WTC11 (cell line): ENCODE measurements around the gene INKA1. TPM values are rescaled to one million over a fixed set of nuclear protein-coding genes. Genes with fewer than 3 reads are reported as not detected.
"Not testable (repeated sequence)": the region's sequence is repeated elsewhere in the genome, so short reads cannot be mapped to it uniquely, and the experiment has no call there.

ENCODE experiments used
- ATAC-seq: fragments of 200-7000 bp; cut with Tn5 transposase; 2 replicates; pipeline ENCODE4 v1.10.0; 2021; ENCODE audit warnings: mild to moderate bottlenecking, moderate library complexity
- CTCF ChIA-PET: fragments of 300-600 bp; sonication (Branson Sonifier 250); formaldehyde crosslinking; loops from one replicate; lab custom pipeline; 2021; ENCODE audit warnings: antibody characterized with exemption; lab: Charles Lee
- POLR2A ChIA-PET: fragments of 350-600 bp; sonication (Branson Sonifier 250); formaldehyde crosslinking; loops from one replicate; lab custom pipeline; 2021; ENCODE audit warnings: antibody characterized with exemption; lab: Charles Lee
- DNase-seq: peaks from one replicate; pipeline ENCODE4 v3.0.0; 2021; ENCODE audit warnings: low spot score
- H3K27ac Mint-ChIP-seq: 2 replicates; pipeline ENCODE4 v1.8.0; 2021; ENCODE audit warnings: mixed read lengths
- H3K27me3 Mint-ChIP-seq: 2 replicates; pipeline ENCODE4 v1.8.0; 2021; ENCODE audit warnings: low read depth, mild to moderate bottlenecking, moderate library complexity, mixed read lengths
- H3K36me3 Mint-ChIP-seq: 2 replicates; pipeline ENCODE4 v1.8.0; 2021; ENCODE audit warnings: mixed read lengths
- H3K4me1 Mint-ChIP-seq: 2 replicates; pipeline ENCODE4 v1.8.0; 2022; ENCODE audit warnings: mixed read lengths
- H3K4me3 Mint-ChIP-seq: 2 replicates; pipeline ENCODE4 v1.8.0; 2021; ENCODE audit warnings: mild to moderate bottlenecking, moderate library complexity, mixed read lengths
- H3K9me3 Mint-ChIP-seq: 2 replicates; pipeline ENCODE4 v1.8.0; 2021; ENCODE audit warnings: mixed read lengths
- AR ChIP-seq: fragments of 250-450 bp; sonication (Bioruptor Pico); IDR thresholded peaks from 2 replicates; pipeline ENCODE4 v1.9.0; 2021; ENCODE audit warnings: mild to moderate bottlenecking
- E2F5 ChIP-seq: sonication (generic); formaldehyde crosslinking; IDR thresholded peaks from 2 replicates; pipeline ENCODE4 v1.8.1; 2022; ENCODE audit warnings: mild to moderate bottlenecking, moderate library complexity, missing genetic modification reagents
- ERG ChIP-seq: fragments of 250-450 bp; sonication (Bioruptor Pico); IDR thresholded peaks from 2 replicates; pipeline ENCODE4 v1.8.0; 2021; ENCODE audit warnings: mild to moderate bottlenecking
- IRF2 ChIP-seq: sonication (generic); formaldehyde crosslinking; IDR thresholded peaks from 2 replicates; pipeline ENCODE4 v1.8.0; 2022; ENCODE audit warnings: low read depth, missing genetic modification reagents, borderline replicate concordance
- MXD4 ChIP-seq: fragments of 250-450 bp; sonication (Bioruptor Pico); IDR thresholded peaks from 2 replicates; pipeline ENCODE4 v1.8.0; 2021; ENCODE audit warnings: mild to moderate bottlenecking, moderate library complexity, borderline replicate concordance
- NFYB ChIP-seq: sonication (generic); formaldehyde crosslinking; conservative IDR thresholded peaks from 2 replicates; pipeline ENCODE4 v1.8.0; 2022; ENCODE audit warnings: low read depth, missing genetic modification reagents
- NR1H2 ChIP-seq: sonication (generic); formaldehyde crosslinking; IDR thresholded peaks from 2 replicates; pipeline ENCODE4 v1.9.0; 2021; ENCODE audit warnings: mild to moderate bottlenecking, moderate library complexity, missing genetic modification reagents
- NR2C2 ChIP-seq: sonication (generic); formaldehyde crosslinking; IDR thresholded peaks from 2 replicates; pipeline ENCODE4 v1.8.0; 2022; ENCODE audit warnings: mild to moderate bottlenecking, missing genetic modification reagents
- RELA ChIP-seq: sonication (generic); formaldehyde crosslinking; IDR thresholded peaks from 2 replicates; pipeline ENCODE4 v1.8.1; 2022; ENCODE audit warnings: missing genetic modification reagents, mild to moderate bottlenecking, borderline replicate concordance
- TP53 ChIP-seq: sonication (generic); formaldehyde crosslinking; IDR thresholded peaks from 2 replicates; pipeline ENCODE4 v1.8.1; 2023; ENCODE audit warnings: mild to moderate bottlenecking, missing genetic modification reagents
- total RNA-seq: library from RNA; stranded (reverse); gene quantifications from 3 replicates; pipeline ENCODE4 v1.2.3, GENCODE V29; 2021
- TF ChIP-seq, protein P1 (sequence below): sonication (generic); formaldehyde crosslinking; IDR thresholded peaks from 2 replicates; pipeline ENCODE4 v1.8.0; 2023; ENCODE audit warnings: missing genetic modification reagents
- TF ChIP-seq, protein P2 (sequence below): sonication (generic); formaldehyde crosslinking; IDR thresholded peaks from 2 replicates; pipeline ENCODE4 v1.8.1; 2023; ENCODE audit warnings: mild to moderate bottlenecking, missing genetic modification reagents
- TF ChIP-seq, protein P3 (sequence below): fragments of 250-450 bp; sonication (Bioruptor Pico); IDR thresholded peaks from 2 replicates; pipeline ENCODE4 v1.9.0; 2021; ENCODE audit warnings: moderate library complexity, mild to moderate bottlenecking, inconsistent platforms, borderline replicate concordance

INKA1 gene
- total RNA-seq, 1 experiment from 2014 or later = 2.0 TPM

GRCh38 chr3:49812916-49813496 is 9.9 kb downstream of the INKA1 start:
- ChIA-PET POLR2A (no interaction called here), CTCF (interaction anchor here (1.2 to 2.5 kb wide), 4 partner anchors 10 to 94 kb away, joined by 4 to 12 read pairs (median 6); partner anchors contain the start of genes AMIGO3 and INKA1)
- no peak for DNase-seq
- no peak for ATAC-seq
- Mint-ChIP-seq H3K27ac (no peak overlapping the region), H3K36me3 (no peaks in the 10 kb centered on the region), H3K9me3 (no peaks in the 10 kb centered on the region), H3K27me3 (no peaks in the 10 kb centered on the region), H3K4me1 (no peaks in the 10 kb centered on the region), H3K4me3 (no peak overlapping the region)
- TF ChIP-seq E2F5 (no peak), TP53 (CRISPR knock-in tag) (no peak)
- TF ChIP-seq, protein P1, sequence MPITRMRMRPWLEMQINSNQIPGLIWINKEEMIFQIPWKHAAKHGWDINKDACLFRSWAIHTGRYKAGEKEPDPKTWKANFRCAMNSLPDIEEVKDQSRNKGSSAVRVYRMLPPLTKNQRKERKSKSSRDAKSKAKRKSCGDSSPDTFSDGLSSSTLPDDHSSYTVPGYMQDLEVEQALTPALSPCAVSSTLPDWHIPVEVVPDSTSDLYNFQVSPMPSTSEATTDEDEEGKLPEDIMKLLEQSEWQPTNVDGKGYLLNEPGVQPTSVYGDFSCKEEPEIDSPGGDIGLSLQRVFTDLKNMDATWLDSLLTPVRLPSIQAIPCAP (CRISPR knock-in tag) = no peak
- TF ChIP-seq, protein P2, sequence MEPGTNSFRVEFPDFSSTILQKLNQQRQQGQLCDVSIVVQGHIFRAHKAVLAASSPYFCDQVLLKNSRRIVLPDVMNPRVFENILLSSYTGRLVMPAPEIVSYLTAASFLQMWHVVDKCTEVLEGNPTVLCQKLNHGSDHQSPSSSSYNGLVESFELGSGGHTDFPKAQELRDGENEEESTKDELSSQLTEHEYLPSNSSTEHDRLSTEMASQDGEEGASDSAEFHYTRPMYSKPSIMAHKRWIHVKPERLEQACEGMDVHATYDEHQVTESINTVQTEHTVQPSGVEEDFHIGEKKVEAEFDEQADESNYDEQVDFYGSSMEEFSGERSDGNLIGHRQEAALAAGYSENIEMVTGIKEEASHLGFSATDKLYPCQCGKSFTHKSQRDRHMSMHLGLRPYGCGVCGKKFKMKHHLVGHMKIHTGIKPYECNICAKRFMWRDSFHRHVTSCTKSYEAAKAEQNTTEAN (CRISPR knock-in tag) = no peak

DNA sequence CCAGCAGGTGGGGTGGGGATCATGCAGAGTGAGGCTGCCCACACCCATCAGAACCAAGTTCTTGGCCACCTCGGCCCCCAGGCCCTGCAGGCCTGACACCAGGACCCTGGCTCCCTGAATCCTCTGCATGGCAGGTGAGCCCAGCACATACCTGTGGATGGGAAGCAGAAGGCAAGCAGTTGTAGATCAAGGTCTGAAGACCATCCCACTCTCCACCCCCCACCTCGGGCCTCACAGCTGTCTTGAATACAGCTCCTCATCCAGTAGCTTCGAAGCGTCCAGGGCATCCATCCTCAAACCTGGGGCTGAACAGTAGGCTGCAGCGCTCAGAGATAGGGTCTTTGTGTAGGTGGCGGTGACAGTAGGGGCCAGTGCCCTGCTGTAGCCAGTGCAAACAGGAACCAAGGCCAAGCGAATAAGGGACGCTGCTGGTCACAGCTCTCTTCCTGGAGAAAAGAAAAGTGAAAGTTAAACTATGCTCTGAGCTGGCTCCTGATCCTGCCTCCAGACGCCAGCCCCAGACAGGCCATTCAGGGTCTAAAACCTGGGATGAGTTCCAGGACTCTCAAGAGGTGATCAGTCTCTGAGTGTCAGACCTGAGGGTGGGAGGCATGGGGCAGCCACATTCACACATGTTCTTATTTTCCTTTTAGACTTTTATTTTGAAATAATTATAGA is 10.6 kb downstream of the INKA1 start, which contains the start of gene UBA7:
TSS of gene UBA7 (minus strand) at position 457 of the 678 bp plus-strand sequence. CDS start at position 291, 166 bp downstream.
- ATAC-seq (no peak), DNase-seq (no peak)
- H3K27ac Mint-ChIP-seq = no peak within 1 kb of the TSS
- no peaks in the 10 kb centered on the region for H3K9me3 Mint-ChIP-seq
- no peak within 1 kb of the TSS for H3K4me3 Mint-ChIP-seq
- no peaks in the 10 kb centered on the region for H3K27me3 Mint-ChIP-seq
- ChIA-PET CTCF (interaction anchor here (1.2 to 2.5 kb wide), 4 partner anchors 10 to 94 kb away, joined by 4 to 12 read pairs (median 6); partner anchors contain the start of genes AMIGO3 and INKA1), POLR2A (no interaction called here)
- TF ChIP-seq IRF2 (CRISPR knock-in tag) = no peak
- no peaks in the 10 kb centered on the region for H3K36me3 Mint-ChIP-seq
- no peaks in the 10 kb centered on the region for H3K4me1 Mint-ChIP-seq

GRCh38 chr3:49823131-49823530 is 20.1 kb downstream of the INKA1 start:
- CTCF ChIA-PET = interaction anchor here (0.8 to 1.0 kb wide), 2 partner anchors 20 to 122 kb away, joined by 3 read pairs; partner anchors contain the start of gene INKA1

GRCh38 chr3:49826016-49826415 is 23.0 kb downstream of the INKA1 start:
- no peak overlapping the region for H3K27ac Mint-ChIP-seq
- H3K27me3 Mint-ChIP-seq = no peaks in the 10 kb centered on the region
- no peaks in the 10 kb centered on the region for H3K4me1 Mint-ChIP-seq
- CTCF ChIA-PET = interaction anchor here (0.7 to 2.5 kb wide), 9 partner anchors 9 to 125 kb away, joined by 3 to 14 read pairs (median 5); partner anchors contain the start of genes INKA1 and MON1A
- TF ChIP-seq ERG (CRISPR knock-in tag) (no peak), NR2C2 (CRISPR knock-in tag) (no peak), MXD4 (CRISPR knock-in tag) (no peak), AR (CRISPR knock-in tag) (no peak), NFYB (CRISPR knock-in tag) (no peak), NR1H2 (no peak), RELA (CRISPR knock-in tag) (no peak)
- TF ChIP-seq, protein P3, sequence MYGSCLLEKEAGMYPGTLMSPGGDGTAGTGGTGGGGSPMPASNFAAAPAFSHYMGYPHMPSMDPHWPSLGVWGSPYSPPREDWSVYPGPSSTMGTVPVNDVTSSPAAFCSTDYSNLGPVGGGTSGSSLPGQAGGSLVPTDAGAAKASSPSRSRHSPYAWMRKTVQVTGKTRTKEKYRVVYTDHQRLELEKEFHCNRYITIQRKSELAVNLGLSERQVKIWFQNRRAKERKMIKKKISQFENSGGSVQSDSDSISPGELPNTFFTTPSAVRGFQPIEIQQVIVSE (CRISPR knock-in tag) = no peak
- no peak for ATAC-seq
- no peak for DNase-seq
- H3K4me3 Mint-ChIP-seq = no peak overlapping the region
- no peaks in the 10 kb centered on the region for H3K9me3 Mint-ChIP-seq
- peaks cover 15% of the 10 kb centered on the region for H3K36me3 Mint-ChIP-seq
- POLR2A ChIA-PET = interaction anchor here (0.5 kb wide), 1 partner anchor 200 kb away, joined by 3 read pairs; no protein-coding TSS in a partner anchor

More at GRCh38 chr3:49823131-49823530, 20.1 kb downstream of the INKA1 start:
- H3K9me3 Mint-ChIP-seq, H3K4me1 Mint-ChIP-seq, ATAC-seq, DNase-seq, H3K4me3 Mint-ChIP-seq, POLR2A ChIA-PET, H3K27ac Mint-ChIP-seq, H3K27me3 Mint-ChIP-seq, H3K36me3 Mint-ChIP-seq: not testable (repeated sequence)
